Stimulated activated CD8-positive, alpha-beta memory T cell treated with anti-CD3 and anti-CD28 coated beads, Interleukin-7, amount 100 ng/mL, for 24 hours (primary cell): Measurements from ENCODE around the gene DISC1.
"Not testable (repeated sequence)": the region's sequence is repeated elsewhere in the genome, so short reads cannot be mapped to it uniquely, and the experiment has no call there.

Source experiments
- DNase-seq: peaks from one replicate; pipeline ENCODE4 v3.0.0-alpha.2; 2020; ENCODE audit warnings: low read depth

DISC1 gene

GRCh38 chr1:231731268-231731667 lies 104.7 kb downstream of the DISC1 start:
- no peak for DNase-seq

DNA sequence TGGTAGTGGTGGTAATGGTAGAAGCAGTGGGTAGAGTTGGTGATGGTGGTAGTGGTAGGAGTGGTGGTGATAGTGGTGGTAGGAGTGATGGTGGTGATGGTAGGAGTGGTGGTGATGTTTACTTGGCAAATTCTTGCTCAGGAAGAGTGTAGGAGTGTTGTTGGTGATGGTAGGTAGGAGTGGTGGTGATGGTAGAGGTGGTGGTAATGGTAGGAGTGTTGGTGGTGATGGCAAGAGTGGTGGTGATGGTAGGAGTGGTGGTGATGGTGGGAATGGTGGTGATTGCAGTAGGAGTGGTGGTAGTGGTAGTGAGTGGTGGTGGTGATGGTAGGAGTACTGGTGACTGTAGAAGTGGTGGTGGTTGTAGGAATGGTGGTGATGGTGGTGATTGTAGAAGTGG lies 106.5 kb downstream of the DISC1 start:
- DNase-seq, result no peak

DNA sequence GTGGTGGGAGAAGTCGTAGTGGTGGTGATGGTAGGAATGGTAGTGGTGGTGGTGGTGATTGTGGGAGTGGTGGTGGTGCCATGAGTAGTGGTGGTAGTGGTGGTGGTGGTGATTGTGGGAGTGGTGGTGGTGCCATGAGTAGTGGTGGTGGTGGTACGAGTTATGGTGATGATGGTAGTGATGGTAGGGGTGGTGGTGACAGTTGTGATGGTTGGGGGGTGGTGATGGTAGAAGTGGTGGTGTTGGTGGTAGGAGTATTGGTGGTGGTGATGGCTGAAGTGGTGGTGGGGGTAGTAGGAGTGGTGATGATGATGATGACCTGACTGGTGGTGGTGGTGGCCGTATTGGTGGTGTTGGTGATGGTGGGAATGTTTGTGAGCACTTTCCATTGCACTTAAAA lies 107.1 kb downstream of the DISC1 start:
- DNase-seq, result no peak

DNA sequence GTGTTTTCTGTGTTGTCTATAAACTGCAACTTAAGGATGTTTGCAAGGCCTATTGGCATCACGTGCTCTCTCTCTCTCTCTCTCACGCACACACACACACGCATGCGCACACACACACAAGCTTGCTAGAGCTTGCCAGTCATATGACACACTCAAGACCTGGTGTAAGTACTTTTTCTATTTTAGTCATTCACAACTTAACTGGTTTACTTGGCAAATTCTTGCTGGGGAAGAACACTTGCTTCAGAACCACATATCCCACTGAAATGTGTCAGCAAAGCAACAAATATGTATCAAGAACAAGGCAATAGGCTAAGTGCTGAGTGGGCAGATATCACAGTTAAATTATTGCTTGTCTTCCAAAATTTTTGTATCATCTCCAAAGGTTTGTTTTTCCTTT lies 107.8 kb downstream of the DISC1 start:
- no peak for DNase-seq

DNA sequence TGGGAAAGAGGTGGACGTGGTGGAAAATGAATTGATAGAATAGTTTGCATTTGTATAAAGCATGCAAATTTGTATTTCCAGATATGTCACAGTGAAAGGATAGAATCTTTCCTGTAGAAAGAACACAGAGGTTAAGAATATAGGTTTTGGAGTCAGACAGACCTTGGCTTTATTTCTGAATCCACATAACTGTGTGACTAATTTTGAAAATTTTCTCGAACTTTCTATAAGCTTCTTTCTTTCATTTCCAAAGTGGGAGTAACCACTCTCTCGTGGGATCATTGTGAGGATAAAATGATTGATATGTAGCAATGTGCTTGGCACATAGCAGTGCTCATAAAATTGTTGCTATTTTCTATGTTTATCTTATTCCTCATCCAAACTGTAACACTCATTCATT lies 108.8 kb downstream of the DISC1 start:
- no peak for DNase-seq

DNA sequence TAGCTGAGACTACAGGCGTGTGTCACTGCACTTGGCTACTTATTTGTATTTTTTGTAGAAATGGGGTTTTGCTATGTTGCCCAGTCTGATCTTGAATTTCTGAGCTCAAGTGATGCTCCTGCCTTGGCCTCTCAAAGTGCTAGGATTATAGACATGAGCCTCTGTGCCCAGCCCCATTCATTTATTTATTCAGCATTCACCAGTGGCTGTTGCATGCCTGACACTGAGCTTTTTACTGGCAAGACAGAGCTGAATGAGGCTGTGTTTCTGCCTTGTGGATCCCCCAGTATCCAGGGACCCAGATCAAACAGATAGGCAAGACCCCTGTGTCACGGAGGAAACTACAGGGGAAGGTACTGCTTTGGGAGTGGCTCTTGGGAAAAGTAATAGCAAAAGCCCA lies 109.4 kb downstream of the DISC1 start:
- no peak for DNase-seq

DNA sequence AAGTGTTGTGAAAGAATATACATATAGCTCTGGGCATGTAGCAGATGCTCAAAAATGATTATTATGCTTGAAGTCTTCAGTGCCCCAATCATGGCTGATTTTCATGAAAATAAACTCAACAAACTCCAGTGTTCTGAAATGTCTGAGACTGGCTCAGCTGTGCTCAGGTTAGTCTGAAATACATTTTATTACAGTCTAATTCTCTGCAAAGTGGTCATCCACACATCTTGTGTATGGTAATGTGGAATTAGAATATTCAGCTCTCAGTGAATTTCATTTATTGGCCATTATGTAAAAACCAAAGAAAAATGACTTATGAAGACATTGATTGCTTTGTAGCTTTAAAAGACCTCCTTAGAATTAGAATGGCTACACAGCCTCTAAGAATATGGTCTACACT lies 109.9 kb downstream of the DISC1 start:
- DNase-seq, result no peak

GRCh38 chr1:231738554-231738953 lies 112.0 kb downstream of the DISC1 start:
- DNase-seq, result no peak

DNA sequence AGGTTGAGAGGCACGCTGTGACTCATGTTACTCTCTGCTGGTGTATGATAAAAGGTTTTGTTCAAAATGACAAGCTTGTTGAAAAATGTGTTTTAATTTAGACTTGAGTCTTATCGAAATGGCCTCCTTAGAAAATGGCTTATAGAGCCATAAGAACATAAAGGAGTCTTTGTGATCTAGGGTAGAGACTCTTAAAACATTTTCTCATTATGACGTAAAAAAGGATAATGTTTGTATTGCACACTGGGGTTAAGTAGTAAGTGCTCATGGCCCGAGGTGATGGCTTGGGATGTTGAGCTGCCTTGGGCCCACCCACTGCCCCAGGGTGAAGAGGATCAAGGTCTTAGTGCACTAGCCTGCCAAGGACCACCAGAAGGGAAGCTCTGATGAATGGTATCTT lies 117.4 kb downstream of the DISC1 start:
- DNase-seq, result no peak

DNA sequence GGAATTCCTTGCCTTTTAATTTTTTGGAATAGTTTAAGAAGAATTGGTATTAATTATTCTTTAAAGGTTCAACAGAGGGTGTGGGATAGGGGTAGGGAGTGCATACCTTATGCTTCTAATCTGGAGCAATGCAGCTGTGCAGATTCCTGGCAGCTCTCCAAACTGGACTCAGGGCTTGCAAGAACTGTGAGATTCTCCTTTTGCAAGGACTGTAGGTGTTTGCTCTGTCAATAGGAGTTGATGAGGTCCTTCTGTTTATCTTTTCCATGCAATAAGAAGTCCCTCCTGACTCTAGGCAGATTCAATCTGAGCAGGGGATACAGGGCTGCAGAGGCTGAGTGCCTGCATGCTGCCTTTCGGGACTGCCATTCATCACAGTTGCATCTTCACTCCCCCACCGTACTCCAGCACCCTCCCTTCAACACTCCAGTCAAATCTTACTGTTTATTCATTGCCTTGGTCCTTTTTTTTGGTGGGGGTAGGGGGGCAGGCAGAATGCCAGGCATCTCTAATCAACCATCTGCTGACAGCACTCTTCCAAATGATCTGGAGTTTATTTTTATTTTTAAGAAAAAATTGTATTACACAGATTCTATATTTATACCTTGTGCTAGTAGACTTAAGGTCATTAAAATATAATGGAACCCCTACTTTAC lies 122.3 kb downstream of the DISC1 start:
- DNase-seq, result no peak

DNA sequence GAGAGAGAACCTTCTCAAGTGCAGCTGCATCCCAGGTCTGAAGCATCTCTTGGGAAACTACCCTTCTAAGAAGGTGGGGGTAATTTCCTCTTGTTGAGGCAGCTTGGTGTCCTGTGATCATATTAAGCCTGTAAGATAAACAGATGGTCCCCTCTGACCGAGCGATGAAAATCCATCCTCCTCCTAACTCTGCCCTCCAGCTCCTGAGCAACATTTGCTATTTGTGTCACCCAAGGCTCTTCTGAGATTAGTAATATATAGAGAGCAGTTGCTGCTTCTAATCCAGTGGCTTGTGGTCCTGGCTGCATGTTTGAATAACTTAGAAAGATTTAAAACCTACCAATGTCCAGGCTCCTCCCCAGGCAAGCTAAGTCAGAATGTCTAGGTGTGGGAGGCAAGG lies 123.7 kb downstream of the DISC1 start:
- DNase-seq, result no peak

DNA sequence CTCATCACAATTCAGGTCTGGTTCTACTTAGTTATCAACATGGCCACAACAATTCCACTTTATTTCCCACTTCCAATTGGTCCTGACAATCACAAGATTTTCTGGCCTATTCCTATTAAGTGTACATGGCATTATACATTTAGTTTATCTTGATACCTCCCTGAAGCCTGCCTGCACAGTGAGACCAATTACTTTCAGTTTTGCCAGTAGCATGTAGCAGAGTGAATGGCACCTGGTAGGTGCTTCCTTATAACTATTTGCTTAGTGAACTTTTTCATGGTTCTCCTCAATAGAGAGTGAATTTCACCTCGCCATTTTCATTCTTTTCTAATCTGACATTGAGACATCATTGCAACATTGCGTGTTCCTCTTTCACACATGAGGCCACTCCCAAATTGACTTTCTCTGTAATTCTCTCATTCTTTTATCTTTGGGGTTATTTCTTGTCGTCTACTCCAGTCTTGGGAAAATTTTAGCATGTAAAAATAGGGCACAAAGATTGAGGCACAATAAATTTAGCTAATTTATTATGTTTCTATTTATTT lies 124.3 kb downstream of the DISC1 start:
- DNase-seq, result no peak

- DNase-seq, result no peak
Observed at GRCh38 chr1:231751415-231751814, 124.8 kb downstream of the DISC1 start.

GRCh38 chr1:231753313-231753712 lies 126.7 kb downstream of the DISC1 start:
- no peak for DNase-seq

DNA sequence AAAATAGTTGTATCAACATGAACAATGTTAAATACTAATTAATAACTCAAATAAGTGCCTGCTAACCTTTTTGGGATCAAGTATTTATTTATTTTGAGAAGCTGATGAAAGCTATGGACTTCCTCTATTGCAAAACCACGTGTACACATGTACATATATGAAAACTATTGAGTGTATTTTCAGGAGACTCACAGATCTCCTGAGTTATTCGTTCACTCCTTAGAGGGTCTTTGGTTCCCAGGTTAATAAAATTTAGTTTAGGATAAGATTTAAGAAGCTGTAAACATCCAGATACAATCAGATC lies 130.5 kb downstream of the DISC1 start:
- DNase-seq, result no peak

DNA sequence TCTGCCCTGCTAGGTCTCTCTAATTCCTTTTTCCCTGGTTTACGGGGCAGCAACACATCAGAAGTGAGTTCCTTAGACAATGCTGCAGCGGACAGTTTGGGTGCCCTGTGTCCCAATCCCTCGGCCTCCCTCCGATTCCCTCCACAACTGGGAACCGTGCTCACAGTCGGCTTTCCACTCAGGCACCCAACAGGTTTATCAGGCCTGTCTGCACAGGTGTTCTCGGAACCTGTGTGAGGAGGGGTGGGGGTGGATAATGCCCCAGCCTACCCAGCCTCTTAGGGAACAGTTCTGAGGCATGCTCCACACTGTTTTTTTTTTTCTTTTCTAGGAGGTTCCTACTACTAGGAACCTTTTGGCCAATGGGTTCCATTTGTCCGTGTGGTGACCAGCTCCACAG lies 131.2 kb downstream of the DISC1 start:
- no peak for DNase-seq

- no peak for DNase-seq
Observed at GRCh38 chr1:231761252-231761651, 134.7 kb downstream of the DISC1 start.

GRCh38 chr1:231761747-231762541 lies 135.4 kb downstream of the DISC1 start:
- no peak for DNase-seq

DNA sequence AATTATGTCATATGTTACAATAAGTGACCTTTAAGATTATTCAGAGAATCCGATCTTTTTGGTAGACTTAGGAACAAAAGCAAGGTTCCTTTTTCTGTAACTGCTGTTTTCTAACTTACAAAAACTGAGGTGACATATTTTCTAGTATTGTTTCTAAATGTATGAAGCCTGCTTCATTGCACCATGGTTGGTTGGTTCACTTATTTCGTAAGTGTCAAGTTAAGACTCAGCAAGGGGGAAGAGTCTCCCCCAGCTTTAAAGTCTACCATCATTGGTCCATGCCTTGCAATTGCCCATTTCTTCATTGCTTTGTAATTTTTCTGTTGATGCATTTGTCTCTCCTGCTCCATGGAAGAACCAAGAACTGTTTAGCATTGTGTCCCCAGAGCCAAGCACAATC lies 136.9 kb downstream of the DISC1 start:
- DNase-seq, result no peak

DNA sequence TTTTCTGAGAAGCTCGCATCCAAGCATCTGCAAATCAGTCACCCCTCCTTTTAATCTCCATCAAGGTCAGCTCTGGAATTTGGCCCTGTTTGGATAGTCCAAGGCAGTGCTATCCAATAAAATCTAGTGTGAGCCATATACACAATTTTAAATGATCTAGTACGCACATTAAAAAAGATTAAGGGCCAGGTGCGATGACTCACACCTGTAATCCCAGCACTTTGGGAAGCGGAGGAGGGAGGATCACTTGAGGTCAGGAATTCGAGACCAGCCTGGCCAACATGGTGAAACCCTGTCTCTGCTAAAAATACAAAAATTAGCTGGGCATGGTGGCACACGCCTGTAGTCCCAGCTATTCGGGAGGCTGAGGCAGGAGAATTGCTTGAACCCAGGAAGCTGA lies 139.2 kb downstream of the DISC1 start:
- not testable (repeated sequence) for DNase-seq

- no peak for DNase-seq
Observed at GRCh38 chr1:231767471-231767870, 140.9 kb downstream of the DISC1 start.

GRCh38 chr1:231768416-231768815 lies 141.8 kb downstream of the DISC1 start:
- no peak for DNase-seq

DNA sequence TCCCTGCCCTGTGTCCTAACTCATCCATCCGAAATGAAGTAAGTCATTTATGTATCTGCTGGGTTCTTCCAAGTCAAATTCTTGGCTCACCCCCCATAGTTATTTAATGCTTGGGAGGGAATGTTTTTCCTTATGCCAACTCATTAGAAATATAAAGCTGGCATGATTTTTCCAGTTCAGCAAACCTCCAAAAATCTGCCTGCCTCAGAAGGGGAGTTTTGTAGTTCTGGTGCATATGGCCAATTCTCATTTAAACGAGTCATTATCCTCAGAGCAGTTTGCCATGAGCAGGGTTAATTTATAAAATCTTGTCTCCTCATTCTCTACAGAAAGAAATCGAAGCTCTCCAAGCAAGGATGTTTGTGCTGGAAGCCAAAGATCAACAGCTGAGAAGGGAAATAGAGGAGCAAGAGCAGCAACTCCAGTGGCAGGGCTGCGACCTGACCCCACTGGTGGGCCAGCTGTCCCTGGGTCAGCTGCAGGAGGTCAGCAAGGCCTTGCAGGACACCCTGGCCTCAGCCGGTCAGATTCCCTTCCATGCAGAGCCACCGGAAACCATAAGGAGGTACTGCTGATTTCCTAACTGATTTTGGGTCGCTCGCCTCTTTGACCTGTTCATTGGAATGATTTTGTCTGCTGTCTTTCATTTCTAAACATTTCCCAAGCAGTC lies 144.1 kb downstream of the DISC1 start:
- no peak for DNase-seq
